ENCODE data around the gene RTN4RL2. TPM values are rescaled to one million over a fixed set of nuclear protein-coding genes. Genes with fewer than 3 reads are reported as not detected.
"Not testable (repeated sequence)": the region's sequence is repeated elsewhere in the genome, so short reads cannot be mapped to it uniquely, and the experiment has no call there.

RTN4RL2 gene
- total and polyA plus RNA-seq, 5 donors, result 0.65 to 1.4 (median 0.81) TPM

- no peaks in the 10 kb centered on the region for H3K9me3 ChIP-seq (ENCODE audit: control insufficient read depth, low read length)
- no peak overlapping the region for H3K4me3 ChIP-seq (ENCODE audit: low read length)
- no peaks in the 10 kb centered on the region for H3K27me3 ChIP-seq (ENCODE audit: control insufficient read depth, insufficient read depth)
- DNase-seq, result no peak
- intact Hi-C loops (cut with DNase I), result no loop called here
- peak; percentile 70 to 76 for ATAC-seq
- 75% methylated on average over 15 of the region's 15 CpGs for WGBS
- H3K4me1 ChIP-seq (ENCODE audit: control insufficient read depth, insufficient read depth, low read length), result no peaks in the 10 kb centered on the region
- H3K27ac ChIP-seq (ENCODE audit: low read length), result no peak overlapping the region
These were observed 25.4 kb upstream of the RTN4RL2 start for GRCh38 chr11:57434640-57435546.

GRCh38 chr11:57436031-57436430, 24.3 kb upstream of the RTN4RL2 start:
- no peaks in the 10 kb centered on the region for H3K4me1 ChIP-seq (ENCODE audit: control insufficient read depth, insufficient read depth, low read length)
- H3K4me3 ChIP-seq (ENCODE audit: low read length), result no peak overlapping the region
- DNase-seq (no peak), ATAC-seq (no peak)
- H3K27ac ChIP-seq (ENCODE audit: low read length), result no peak overlapping the region
- H3K9me3 ChIP-seq (ENCODE audit: control insufficient read depth, low read length), result no peaks in the 10 kb centered on the region
- intact Hi-C loops (cut with DNase I), result no loop called here
- WGBS, result 87% methylated on average over 7 of the region's 7 CpGs
- no peaks in the 10 kb centered on the region for H3K27me3 ChIP-seq (ENCODE audit: control insufficient read depth, insufficient read depth)

- intact Hi-C loops (cut with DNase I), result no loop called here
- H3K27me3 ChIP-seq (ENCODE audit: control insufficient read depth, insufficient read depth), result no peaks in the 10 kb centered on the region
- H3K4me3 ChIP-seq (ENCODE audit: low read length), result no peak overlapping the region
- H3K27ac ChIP-seq (ENCODE audit: low read length), result no peak overlapping the region
- DNase-seq, result no peak
- no peak for ATAC-seq
- H3K4me1 ChIP-seq (ENCODE audit: control insufficient read depth, insufficient read depth, low read length), result no peaks in the 10 kb centered on the region
- no peaks in the 10 kb centered on the region for H3K9me3 ChIP-seq (ENCODE audit: control insufficient read depth, low read length)
- 90% methylated on average over 12 of the region's 12 CpGs for WGBS
These were observed 21.7 kb upstream of the RTN4RL2 start for GRCh38 chr11:57438345-57439285.

- WGBS, result 76% methylated on average over 6 of the region's 6 CpGs
- ATAC-seq (no peak), DNase-seq (no peak)
- no peaks in the 10 kb centered on the region for H3K27me3 ChIP-seq (ENCODE audit: control insufficient read depth, insufficient read depth)
- no peaks in the 10 kb centered on the region for H3K4me1 ChIP-seq (ENCODE audit: control insufficient read depth, insufficient read depth, low read length)
- no peak overlapping the region for H3K4me3 ChIP-seq (ENCODE audit: low read length)
- H3K9me3 ChIP-seq (ENCODE audit: control insufficient read depth, low read length), result no peaks in the 10 kb centered on the region
- H3K27ac ChIP-seq (ENCODE audit: low read length), result no peak overlapping the region
- intact Hi-C loops (cut with DNase I), result no loop called here
These were observed 20.5 kb upstream of the RTN4RL2 start for GRCh38 chr11:57439786-57440185.

- Histone ChIP-seq H3K4me3 (ENCODE audit: low read length) (no peak overlapping the region), H3K9me3 (ENCODE audit: control insufficient read depth, low read length) (no peaks in the 10 kb centered on the region), H3K27me3 (ENCODE audit: control insufficient read depth, insufficient read depth) (no peaks in the 10 kb centered on the region), H3K27ac (ENCODE audit: low read length) (no peak overlapping the region), H3K4me1 (ENCODE audit: control insufficient read depth, insufficient read depth, low read length) (no peaks in the 10 kb centered on the region)
- intact Hi-C loops (cut with DNase I), result no loop called here
- no peak for ATAC-seq
- DNase-seq, result no peak
- 91% methylated on average over 4 of the region's 4 CpGs for WGBS
These were observed 19.4 kb upstream of the RTN4RL2 start for GRCh38 chr11:57440744-57441414.

- no peaks in the 10 kb centered on the region for H3K27me3 ChIP-seq (ENCODE audit: control insufficient read depth, insufficient read depth)
- H3K27ac ChIP-seq (ENCODE audit: low read length), result no peak overlapping the region
- 82% methylated on average over 9 of the region's 9 CpGs for WGBS
- H3K4me1 ChIP-seq (ENCODE audit: control insufficient read depth, insufficient read depth, low read length), result no peaks in the 10 kb centered on the region
- intact Hi-C loops (cut with DNase I), result no loop called here
- ATAC-seq (no peak), DNase-seq (no peak)
- no peak overlapping the region for H3K4me3 ChIP-seq (ENCODE audit: low read length)
- H3K9me3 ChIP-seq (ENCODE audit: control insufficient read depth, low read length), result no peaks in the 10 kb centered on the region
These were observed 15.8 kb upstream of the RTN4RL2 start for GRCh38 chr11:57444362-57445121.

- 74% methylated on average over 9 of the region's 9 CpGs for WGBS
- H3K4me1 ChIP-seq (ENCODE audit: control insufficient read depth, insufficient read depth, low read length); H3K9me3 ChIP-seq (ENCODE audit: control insufficient read depth, low read length); H3K4me3 ChIP-seq (ENCODE audit: low read length); DNase-seq; intact Hi-C loops (cut with DNase I); H3K27ac ChIP-seq (ENCODE audit: low read length); H3K27me3 ChIP-seq (ENCODE audit: control insufficient read depth, insufficient read depth); ATAC-seq: not testable (repeated sequence)
These were observed 15.3 kb upstream of the RTN4RL2 start for GRCh38 chr11:57445122-57445394.

GRCh38 chr11:57446055-57446454, 14.3 kb upstream of the RTN4RL2 start:
- no peak overlapping the region for H3K4me3 ChIP-seq (ENCODE audit: low read length)
- no peak for ATAC-seq
- no peaks in the 10 kb centered on the region for H3K9me3 ChIP-seq (ENCODE audit: control insufficient read depth, low read length)
- no peak overlapping the region for H3K27ac ChIP-seq (ENCODE audit: low read length)
- no peak for DNase-seq
- intact Hi-C loops (cut with DNase I), result no loop called here
- 77% methylated on average over 1 of the region's 1 CpG for WGBS
- H3K4me1 ChIP-seq (ENCODE audit: control insufficient read depth, insufficient read depth, low read length), result no peaks in the 10 kb centered on the region
- H3K27me3 ChIP-seq (ENCODE audit: control insufficient read depth, insufficient read depth), result no peaks in the 10 kb centered on the region

- Histone ChIP-seq H3K27ac (ENCODE audit: low read length) (no peak overlapping the region), H3K4me3 (ENCODE audit: low read length) (no peak overlapping the region), H3K4me1 (ENCODE audit: control insufficient read depth, insufficient read depth, low read length) (no peaks in the 10 kb centered on the region), H3K9me3 (ENCODE audit: control insufficient read depth, low read length) (no peaks in the 10 kb centered on the region), H3K27me3 (ENCODE audit: control insufficient read depth, insufficient read depth) (no peaks in the 10 kb centered on the region)
- ATAC-seq, result no peak
- WGBS, result 83% methylated on average over 2 of the region's 2 CpGs
- DNase-seq, result no peak
- intact Hi-C loops (cut with DNase I), result loop anchor here in 2 of 4 donors (10.0 kb wide), 3 partner anchors 109 to 1061 kb away; partner anchors contain the start of gene YPEL4 (in 1 of the 2)
These were observed 6.7 kb upstream of the RTN4RL2 start for GRCh38 chr11:57453543-57454177.

Measured in right cardiac atrium (tissue), 5 donors.